CD4-positive, CD25-positive, alpha-beta regulatory T cell (primary cell): ENCODE results near the gene EEIG1. TPM values are rescaled to one million over a fixed set of nuclear protein-coding genes. Genes with fewer than 3 reads are reported as not detected.
"Not testable (repeated sequence)": the region's sequence is repeated elsewhere in the genome, so short reads cannot be mapped to it uniquely, and the experiment has no call there.

Source experiments
- ATAC-seq, 2 donors: fragments of 150-1000 bp; cut with Tn5 transposase; one replicate each; pipeline ENCODE4 v1.10.0; 2021; ENCODE audit warnings: low read depth in 2 of 2, moderate number of reproducible peaks in 2 of 2, moderate library complexity in 1 of 2
- DNase-seq, 3 donors: peaks; one replicate each; pipeline versions ENCODE4 v3.0.0 to v3.0.0-alpha.2; 2012 to 2022; ENCODE audit warnings: mixed read lengths in 1 of 3
- H3K27ac ChIP-seq: one replicate; pipeline ENCODE4 v1.7.0; 2013; ENCODE audit warnings: mild to moderate bottlenecking, low read length; ENCODE audit not compliant: insufficient read depth, poor library complexity, severe bottlenecking
- H3K27me3 ChIP-seq: one replicate; pipeline ENCODE4 v1.7.0; 2013; ENCODE audit warnings: low read length; ENCODE audit not compliant: control insufficient read depth, insufficient read depth
- H3K36me3 ChIP-seq: one replicate; pipeline ENCODE4 v1.7.0; 2013; ENCODE audit warnings: mild to moderate bottlenecking, low read length, moderate library complexity; ENCODE audit not compliant: control insufficient read depth, insufficient read depth
- H3K4me1 ChIP-seq: 2 replicates; pipeline ENCODE4 v1.7.0; 2013; ENCODE audit warnings: mild to moderate bottlenecking, low read length; ENCODE audit not compliant: insufficient read depth, control insufficient read depth, poor library complexity, severe bottlenecking
- H3K4me3 ChIP-seq: one replicate; pipeline ENCODE4 v1.7.0; 2013; ENCODE audit warnings: low read depth, mild to moderate bottlenecking, low read length, moderate library complexity
- H3K9me3 ChIP-seq, 2 experiments: 1 replicate in 1 of 2; 2 replicates in 1 of 2; pipeline ENCODE4 v1.7.0; 2013; ENCODE audit warnings: low read length in 2 of 2, mild to moderate bottlenecking in 1 of 2, moderate library complexity in 1 of 2; ENCODE audit not compliant: control insufficient read depth in 2 of 2
- H3K27ac Mint-ChIP-seq, 3 donors: one replicate each; pipeline ENCODE4 v1.8.0; 2020 to 2022; ENCODE audit warnings: mild to moderate bottlenecking in 3 of 3, mixed read lengths in 3 of 3, moderate library complexity in 2 of 3
- H3K27me3 Mint-ChIP-seq: one replicate; pipeline ENCODE4 v1.8.0; 2022; ENCODE audit warnings: mild to moderate bottlenecking, mixed read lengths
- H3K36me3 Mint-ChIP-seq: one replicate; pipeline ENCODE4 v1.8.0; 2020; ENCODE audit warnings: mixed read lengths
- H3K4me1 Mint-ChIP-seq, 4 donors: one replicate each; pipeline ENCODE4 v1.8.0; 2020 to 2022; ENCODE audit warnings: mixed read lengths in 4 of 4, mild to moderate bottlenecking in 1 of 4
- H3K4me3 Mint-ChIP-seq, 4 donors: one replicate each; pipeline ENCODE4 v1.8.0; 2020 to 2022; ENCODE audit warnings: mild to moderate bottlenecking in 4 of 4, mixed read lengths in 4 of 4, moderate library complexity in 3 of 4
- H3K9me3 Mint-ChIP-seq, 7 donors: one replicate each; pipeline ENCODE4 v1.8.0; 2020 to 2022; ENCODE audit warnings: mixed read lengths in 7 of 7, mild to moderate bottlenecking in 3 of 7, moderate library complexity in 2 of 7
- polyA plus RNA-seq, 4 donors: library from polyadenylated mRNA; unstranded; fragments of 300-500 nt; fragmentation: Illumina TruSeq; gene quantifications; one replicate each; pipeline ENCODE4 v1.2.3, GENCODE V29; 2021
- total RNA-seq: library from RNA; stranded (reverse); gene quantifications from one replicate; pipeline ENCODE4 v1.2.3, GENCODE V29; 2022

Gene EEIG1
- total RNA-seq (402 TPM), polyA plus RNA-seq (100 to 1,000 TPM; 140 to 190 (median 177) TPM)

DNA sequence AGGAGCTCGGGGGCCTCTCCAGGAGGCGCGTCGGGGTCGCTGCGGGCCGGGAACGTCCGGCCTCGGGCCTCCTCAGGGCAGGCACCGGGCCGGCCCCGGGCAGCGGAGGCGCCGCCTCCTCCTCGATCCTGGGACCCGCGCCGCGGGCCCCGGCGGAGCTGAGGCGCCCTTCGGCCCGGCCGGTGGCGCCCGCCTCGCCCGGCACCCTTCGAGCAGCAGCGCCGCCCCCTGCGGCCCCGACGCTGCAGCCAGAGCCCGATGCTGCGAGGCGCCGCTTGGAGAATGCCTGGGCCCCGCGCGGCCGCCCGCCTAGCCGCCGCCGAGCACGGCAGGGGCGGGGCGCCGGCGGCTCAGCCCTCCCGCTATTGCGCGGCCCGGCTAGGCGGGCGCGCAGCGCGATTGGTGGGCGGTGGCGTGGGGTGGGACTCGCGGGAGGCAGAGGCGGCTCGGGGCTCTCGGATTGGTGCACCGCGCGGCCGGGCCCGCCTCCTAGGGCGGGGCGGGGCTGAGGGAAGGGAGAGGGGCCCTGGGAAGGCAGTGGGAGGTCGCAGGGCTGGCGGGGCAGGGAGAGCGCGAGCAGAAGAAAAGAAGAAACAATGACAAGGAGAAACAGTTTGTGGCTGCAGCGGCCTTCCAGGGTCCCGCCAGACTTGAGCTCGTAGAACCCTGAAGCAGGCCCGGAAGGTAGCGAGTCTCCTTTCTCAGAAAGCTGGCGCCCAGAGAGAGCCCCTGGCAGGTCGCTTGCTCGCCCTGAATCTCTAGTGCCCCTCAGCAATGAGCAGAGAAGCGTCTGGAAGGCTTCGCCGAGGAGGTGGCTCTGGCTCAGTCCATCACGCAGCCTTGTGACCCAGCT, at the start of gene EEIG1:
EEIG1 (minus strand) TSS at position 284 of the 853 bp plus-strand sequence. CDS start 852 bp downstream, outside the sequence.
- Mint-ChIP-seq H3K9me3 (no peaks in the 10 kb centered on the region), H3K4me1 (peaks cover 5 to 47% (median 32%) of the 10 kb centered on the region in 4 donors), H3K27ac (peak within 1 kb of the TSS; percentile 92 to 97 (median 96)), H3K27me3 (peaks cover under 1% of the 10 kb centered on the region), H3K4me3 (peak within 1 kb of the TSS; percentile 95 to 98 (median 96)), H3K36me3 (peaks cover 18% of the 10 kb centered on the region)
- Histone ChIP-seq H3K27ac (peak within 1 kb of the TSS; percentile 78), H3K27me3 (no peaks in the 10 kb centered on the region), H3K9me3 (no peaks in the 10 kb centered on the region), H3K4me3 (peak within 1 kb of the TSS; percentile 97), H3K36me3 (peaks cover 3% of the 10 kb centered on the region), H3K4me1 (peaks cover 50% of the 10 kb centered on the region)
- DNase-seq (peak; percentile 95 to 97 (median 96)), ATAC-seq (peak; percentile 86 to 89)

DNA sequence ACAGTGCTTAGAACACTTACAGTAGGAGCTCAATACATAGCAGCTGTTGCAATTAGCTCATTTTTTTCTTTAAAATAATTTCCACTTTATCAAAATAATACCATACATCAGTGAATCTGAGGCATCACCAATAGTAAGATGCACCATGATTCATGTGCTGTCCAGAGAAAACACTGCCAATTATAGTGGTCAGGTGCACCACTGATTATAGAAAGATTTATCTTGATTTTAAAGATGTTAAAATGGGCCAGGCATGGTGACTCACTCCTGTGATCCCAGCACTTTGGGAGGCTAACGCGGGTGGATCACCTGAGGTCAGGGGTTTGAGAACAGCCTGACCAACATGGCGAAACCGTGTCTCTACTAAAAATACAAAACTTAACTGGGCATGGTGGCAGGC, 46.9 kb upstream of the EEIG1 start:
- peak overlapping the region; percentile 81 to 92 (median 88) for H3K4me3 Mint-ChIP-seq
- H3K9me3 ChIP-seq: no peaks in the 10 kb centered on the region
- peaks cover 19% of the 10 kb centered on the region for H3K27me3 Mint-ChIP-seq
- H3K36me3 ChIP-seq: no peaks in the 10 kb centered on the region
- H3K4me1 Mint-ChIP-seq: peaks cover 21 to 91% (median 64%) of the 10 kb centered on the region in 4 donors
- H3K4me1 ChIP-seq: peaks cover 91% of the 10 kb centered on the region
- peak overlapping the region; percentile 99 for H3K27ac Mint-ChIP-seq
- DNase-seq: no peak
- peaks cover 5% of the 10 kb centered on the region for H3K36me3 Mint-ChIP-seq
- peak overlapping the region; percentile 77 for H3K4me3 ChIP-seq
- H3K27ac ChIP-seq: peak overlapping the region; percentile 98
- no peaks in the 10 kb centered on the region for H3K27me3 ChIP-seq
- no peak for ATAC-seq
- H3K9me3 Mint-ChIP-seq: peaks cover 0 to 3% (median 0%) of the 10 kb centered on the region in 7 donors

DNA sequence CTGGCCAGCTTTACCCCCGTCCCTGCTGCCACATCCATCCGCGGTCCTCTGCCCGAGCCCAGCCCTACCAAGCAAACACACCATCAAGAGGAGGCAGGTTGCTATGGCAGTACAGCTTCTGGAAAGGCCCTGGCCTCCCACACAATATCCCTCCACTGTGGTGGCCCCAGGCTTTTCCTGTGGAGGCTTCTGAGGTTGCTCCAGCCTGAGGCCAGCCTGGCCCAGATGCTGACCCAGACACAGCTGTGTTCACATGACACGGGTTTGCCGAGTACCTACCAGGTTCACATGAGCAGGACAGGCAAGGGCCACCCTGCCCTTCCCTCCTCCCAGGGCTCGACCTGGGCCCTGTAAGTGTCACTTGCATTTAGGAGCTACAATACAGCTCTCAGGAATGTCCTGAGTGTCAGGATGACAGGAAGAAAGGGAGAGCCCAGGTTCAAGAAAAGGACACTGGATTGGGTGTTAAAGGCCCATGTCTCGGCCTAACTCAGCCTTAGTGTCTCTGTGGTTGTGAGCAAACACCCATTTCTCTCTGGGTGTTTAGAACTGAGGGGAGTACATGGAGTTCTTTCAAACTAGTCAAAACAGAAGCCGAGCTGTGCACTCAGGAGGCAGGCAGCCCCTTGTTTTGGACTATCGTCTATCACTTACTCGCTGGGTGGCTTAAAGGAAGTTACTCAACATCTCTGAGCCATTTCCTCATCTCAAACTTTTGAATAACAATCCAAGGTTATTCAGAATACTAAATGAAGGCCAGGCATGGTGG, 46.2 kb upstream of the EEIG1 start:
- peaks cover 91% of the 10 kb centered on the region for H3K4me1 ChIP-seq
- Mint-ChIP-seq H3K4me1 (peaks cover 28 to 93% (median 65%) of the 10 kb centered on the region in 4 donors), H3K27ac (peak overlapping the region; percentile 99), H3K9me3 (peaks cover 0 to 3% (median 0%) of the 10 kb centered on the region in 7 donors), H3K4me3 (peak overlapping the region; percentile 81 to 92 (median 88)), H3K27me3 (peaks cover 19% of the 10 kb centered on the region), H3K36me3 (peaks cover 5% of the 10 kb centered on the region)
- ATAC-seq (peak in 1 of 2 donors; percentile 1), DNase-seq (peak; percentile 25 to 81 (median 56))
- H3K27me3 ChIP-seq: no peaks in the 10 kb centered on the region
- no peaks in the 10 kb centered on the region for H3K9me3 ChIP-seq
- no peaks in the 10 kb centered on the region for H3K36me3 ChIP-seq
- peak overlapping the region; percentile 77 for H3K4me3 ChIP-seq
- peak overlapping the region; percentile 98 for H3K27ac ChIP-seq

GRCh38 chr9:128026255-128026772, 45.5 kb upstream of the EEIG1 start:
- peak overlapping the region; percentile 98 for H3K27ac ChIP-seq
- peak overlapping the region; percentile 77 for H3K4me3 ChIP-seq
- Mint-ChIP-seq H3K36me3 (peaks cover 5% of the 10 kb centered on the region), H3K4me3 (peak overlapping the region; percentile 81 to 92 (median 88)), H3K4me1 (peaks cover 30 to 93% (median 65%) of the 10 kb centered on the region in 4 donors), H3K27me3 (peaks cover 19% of the 10 kb centered on the region), H3K27ac (peak overlapping the region; percentile 99), H3K9me3 (peaks cover 0 to 3% (median 0%) of the 10 kb centered on the region in 7 donors)
- H3K36me3 ChIP-seq: no peaks in the 10 kb centered on the region
- H3K4me1 ChIP-seq: peaks cover 91% of the 10 kb centered on the region
- no peaks in the 10 kb centered on the region for H3K27me3 ChIP-seq
- DNase-seq: peak; percentile 84 to 98 (median 94)
- no peaks in the 10 kb centered on the region for H3K9me3 ChIP-seq
- ATAC-seq: peak; percentile 78 to 80

- ATAC-seq (no peak), DNase-seq (peak in 1 of 3 donors; percentile 54)
- H3K36me3 ChIP-seq: no peaks in the 10 kb centered on the region
- Mint-ChIP-seq H3K9me3 (peaks cover 0 to 1% (median 0%) of the 10 kb centered on the region in 7 donors), H3K27me3 (peaks cover 15% of the 10 kb centered on the region), H3K4me1 (peaks cover 33 to 94% (median 66%) of the 10 kb centered on the region in 4 donors), H3K36me3 (peaks cover 10% of the 10 kb centered on the region), H3K4me3 (peak overlapping the region; percentile 81 to 92 (median 88)), H3K27ac (peak overlapping the region; percentile 99)
- peak overlapping the region; percentile 77 for H3K4me3 ChIP-seq
- H3K27me3 ChIP-seq: no peaks in the 10 kb centered on the region
- peak overlapping the region; percentile 98 for H3K27ac ChIP-seq
- no peaks in the 10 kb centered on the region for H3K9me3 ChIP-seq
- peaks cover 90% of the 10 kb centered on the region for H3K4me1 ChIP-seq
Measured at GRCh38 chr9:128025736-128026135, 44.9 kb upstream of the EEIG1 start.

- peaks cover 31 to 96% (median 69%) of the 10 kb centered on the region in 4 donors for H3K4me1 Mint-ChIP-seq
- Histone ChIP-seq H3K36me3 (no peaks in the 10 kb centered on the region), H3K4me1 (peaks cover 81% of the 10 kb centered on the region), H3K27me3 (no peaks in the 10 kb centered on the region), H3K27ac (peak overlapping the region; percentile 98), H3K9me3 (no peaks in the 10 kb centered on the region), H3K4me3 (peak overlapping the region; percentile 77)
- H3K4me3 Mint-ChIP-seq: peak overlapping the region; percentile 81 to 92 (median 86)
- H3K9me3 Mint-ChIP-seq: no peaks in the 10 kb centered on the region
- H3K27me3 Mint-ChIP-seq: peaks cover 15% of the 10 kb centered on the region
- H3K36me3 Mint-ChIP-seq: peaks cover 10% of the 10 kb centered on the region
- no peak for ATAC-seq
- H3K27ac Mint-ChIP-seq: peak overlapping the region; percentile 99
- peak in 1 of 3 donors; percentile 57 for DNase-seq
Measured at GRCh38 chr9:128024761-128025308, 44.0 kb upstream of the EEIG1 start.

DNA sequence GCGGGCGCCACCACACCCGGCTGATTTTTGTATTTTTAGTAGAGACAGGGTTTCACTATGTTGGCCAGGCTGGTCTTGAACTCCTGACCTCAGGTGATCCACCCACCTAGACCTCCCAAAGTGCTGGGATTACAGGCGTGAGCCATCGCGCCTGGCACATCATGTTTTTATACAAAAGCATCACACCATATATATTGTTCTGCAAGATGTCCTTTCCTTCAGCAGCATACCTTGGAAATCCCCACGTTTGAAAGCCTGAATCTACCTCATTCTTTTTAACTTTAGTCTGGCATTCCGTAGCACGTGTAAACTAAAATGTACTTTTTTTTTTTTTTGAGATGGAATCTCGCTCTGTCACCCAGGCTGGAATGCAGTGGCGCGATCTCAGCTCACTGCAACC, 42.9 kb upstream of the EEIG1 start:
- peak overlapping the region; percentile 98 for H3K27ac ChIP-seq
- peak overlapping the region; percentile 78 to 82 (median 80) for H3K4me3 Mint-ChIP-seq
- not testable (repeated sequence) for H3K27me3 ChIP-seq, H3K4me3 ChIP-seq, H3K36me3 ChIP-seq, H3K9me3 Mint-ChIP-seq, DNase-seq, H3K9me3 ChIP-seq, ATAC-seq
- H3K4me1 ChIP-seq: peaks cover 70% of the 10 kb centered on the region
- peaks cover 31 to 93% (median 68%) of the 10 kb centered on the region in 4 donors for H3K4me1 Mint-ChIP-seq
- peaks cover 14% of the 10 kb centered on the region for H3K27me3 Mint-ChIP-seq
- H3K27ac Mint-ChIP-seq: peak overlapping the region; percentile 94 to 99 (median 95)
- H3K36me3 Mint-ChIP-seq: peaks cover 10% of the 10 kb centered on the region
